Suprapubic skin (tissue), 4 donors: ENCODE results near the gene PLD5.

Experiments
- CTCF ChIP-seq, 2 donors: fragments of 200-600 bp in 1 of 2; fragments of 450-650 bp in 1 of 2; sonication (generic) in 1 of 2; IDR thresholded peaks; one replicate each; pipeline ENCODE4 v1.5.1; 2016 to 2019; ENCODE audit warnings: antibody characterized with exemption in 2 of 2, mild to moderate bottlenecking in 1 of 2, moderate library complexity in 1 of 2
- EP300 ChIP-seq: sonication (generic); formaldehyde crosslinking; IDR thresholded peaks from one replicate; pipeline ENCODE4 v1.6.1; 2017; ENCODE audit warnings: antibody characterized with exemption
- POLR2A ChIP-seq, 2 donors: fragments of 450-650 bp; IDR thresholded peaks; one replicate each; pipeline ENCODE4 v1.6.1; 2017; ENCODE audit warnings: antibody characterized with exemption in 2 of 2, mild to moderate bottlenecking in 2 of 2, moderate library complexity in 2 of 2
- POLR2AphosphoS5 ChIP-seq, 3 donors: sonication (generic); formaldehyde crosslinking; IDR thresholded peaks; one replicate each; pipeline ENCODE4 v1.6.1; 2017; ENCODE audit warnings: antibody characterized with exemption in 3 of 3

- TF ChIP-seq POLR2AphosphoS5 (IDR thresholded peaks at IDR 0.05) (no peak), CTCF (IDR thresholded peaks at IDR 0.05) (no peak), POLR2A (IDR thresholded peaks at IDR 0.05) (no peak), EP300 (no peak)
Measured at GRCh38 chr1:242428399-242429190, 95.9 kb downstream of the PLD5 start.
